IPS-18a (cell line): Measurements from ENCODE around the gene NEK9.
"Not testable (repeated sequence)": the region's sequence is repeated elsewhere in the genome, so short reads cannot be mapped to it uniquely, and the experiment has no call there.

ENCODE experiments used
- H3K27ac ChIP-seq: one replicate; pipeline ENCODE4 v1.5.1; 2013; ENCODE audit warnings: low read length
- H3K27me3 ChIP-seq: one replicate; pipeline ENCODE4 v1.6.1; 2013; ENCODE audit warnings: mild to moderate bottlenecking, low read length; ENCODE audit not compliant: control insufficient read depth, insufficient read depth
- H3K36me3 ChIP-seq: one replicate; pipeline ENCODE4 v1.6.1; 2013; ENCODE audit warnings: low read depth, low read length; ENCODE audit not compliant: control insufficient read depth
- H3K4me1 ChIP-seq: one replicate; pipeline ENCODE4 v1.6.1; 2013; ENCODE audit warnings: low read depth, low read length; ENCODE audit not compliant: control insufficient read depth
- H3K4me3 ChIP-seq: one replicate; pipeline ENCODE4 v1.5.1; 2013; ENCODE audit warnings: low read length
- H3K9ac ChIP-seq: one replicate; pipeline ENCODE4 v1.6.1; 2013; ENCODE audit warnings: mild to moderate bottlenecking, low read length, moderate library complexity
- H3K9me3 ChIP-seq: one replicate; pipeline ENCODE4 v1.6.1; 2013; ENCODE audit warnings: low read depth, low read length; ENCODE audit not compliant: control insufficient read depth

Gene NEK9

GRCh38 chr14:75077794-75078193 is 49.1 kb downstream of the NEK9 start:
- H3K9me3 ChIP-seq, result no peaks in the 10 kb centered on the region
- no peaks in the 10 kb centered on the region for H3K4me1 ChIP-seq
- H3K9ac ChIP-seq, result no peak overlapping the region
- no peak overlapping the region for H3K4me3 ChIP-seq
- H3K27me3 ChIP-seq, result no peaks in the 10 kb centered on the region
- no peak overlapping the region for H3K27ac ChIP-seq
- H3K36me3 ChIP-seq, result peaks cover 4% of the 10 kb centered on the region

GRCh38 chr14:75070383-75070782 is 56.5 kb downstream of the NEK9 start:
- Histone ChIP-seq H3K4me3 (no peak overlapping the region), H3K4me1 (no peaks in the 10 kb centered on the region), H3K9me3 (no peaks in the 10 kb centered on the region), H3K27me3 (no peaks in the 10 kb centered on the region), H3K27ac (no peak overlapping the region), H3K36me3 (no peaks in the 10 kb centered on the region), H3K9ac (no peak overlapping the region)

GRCh38 chr14:75069811-75070145 is 57.1 kb downstream of the NEK9 start:
- no peaks in the 10 kb centered on the region for H3K27me3 ChIP-seq
- H3K4me3 ChIP-seq, result peak overlapping the region; percentile 93

GRCh38 chr14:75069121-75069810 is 57.6 kb downstream of the NEK9 start, which contains the start of gene ZC2HC1C:
ZC2HC1C (plus strand) TSS chr14:75069641; CDS start chr14:75070574, 933 bp downstream.
- Histone ChIP-seq H3K9ac (peak within 1 kb of the TSS; percentile 96), H3K9me3 (no peaks in the 10 kb centered on the region), H3K4me1 (no peaks in the 10 kb centered on the region), H3K4me3 (peak within 1 kb of the TSS; percentile 93), H3K27ac (peak within 1 kb of the TSS; percentile 89), H3K36me3 (no peaks in the 10 kb centered on the region), H3K27me3 (no peaks in the 10 kb centered on the region)

More at GRCh38 chr14:75069811-75070145, 57.1 kb downstream of the NEK9 start:
- peak overlapping the region; percentile 14 for H3K27ac ChIP-seq
- H3K9me3 ChIP-seq, result no peaks in the 10 kb centered on the region
- no peaks in the 10 kb centered on the region for H3K36me3 ChIP-seq
- peak overlapping the region; percentile 96 for H3K9ac ChIP-seq
- H3K4me1 ChIP-seq, result no peaks in the 10 kb centered on the region

GRCh38 chr14:75068294-75069120 is 58.3 kb downstream of the NEK9 start:
- H3K27me3 ChIP-seq, result no peaks in the 10 kb centered on the region
- H3K9me3 ChIP-seq, result no peaks in the 10 kb centered on the region
- peak overlapping the region; percentile 96 for H3K9ac ChIP-seq
- no peaks in the 10 kb centered on the region for H3K36me3 ChIP-seq
- H3K4me3 ChIP-seq, result peak overlapping the region; percentile 93
- H3K27ac ChIP-seq, result peak overlapping the region; percentile 89
- H3K4me1 ChIP-seq, result no peaks in the 10 kb centered on the region

GRCh38 chr14:75067765-75068164 is 59.1 kb downstream of the NEK9 start:
- peak overlapping the region; percentile 93 for H3K4me3 ChIP-seq
- not testable (repeated sequence) for H3K9ac ChIP-seq, H3K27me3 ChIP-seq, H3K9me3 ChIP-seq, H3K4me1 ChIP-seq, H3K36me3 ChIP-seq, H3K27ac ChIP-seq

GRCh38 chr14:75067212-75067611 is 59.6 kb downstream of the NEK9 start:
- H3K4me3 ChIP-seq, result no peak overlapping the region
- H3K36me3 ChIP-seq, result no peaks in the 10 kb centered on the region
- no peak overlapping the region for H3K9ac ChIP-seq
- H3K4me1 ChIP-seq, result no peaks in the 10 kb centered on the region
- H3K9me3 ChIP-seq, result no peaks in the 10 kb centered on the region
- no peaks in the 10 kb centered on the region for H3K27me3 ChIP-seq
- no peak overlapping the region for H3K27ac ChIP-seq

- H3K36me3 ChIP-seq, result no peaks in the 10 kb centered on the region
- H3K9ac ChIP-seq, result no peak overlapping the region
- no peaks in the 10 kb centered on the region for H3K9me3 ChIP-seq
- no peak overlapping the region for H3K4me3 ChIP-seq
- H3K4me1 ChIP-seq, result no peaks in the 10 kb centered on the region
- no peak overlapping the region for H3K27ac ChIP-seq
- H3K27me3 ChIP-seq, result no peaks in the 10 kb centered on the region
Observed at GRCh38 chr14:75066691-75067090, 60.2 kb downstream of the NEK9 start.

GRCh38 chr14:75064205-75064567 is 62.7 kb downstream of the NEK9 start:
- H3K27me3 ChIP-seq, result no peaks in the 10 kb centered on the region
- peaks cover 7% of the 10 kb centered on the region for H3K36me3 ChIP-seq
- H3K4me3 ChIP-seq, result peak overlapping the region; percentile 81
- H3K9me3 ChIP-seq, result no peaks in the 10 kb centered on the region
- no peak overlapping the region for H3K27ac ChIP-seq
- no peak overlapping the region for H3K9ac ChIP-seq
- no peaks in the 10 kb centered on the region for H3K4me1 ChIP-seq

GRCh38 chr14:75063491-75064204 is 63.2 kb downstream of the NEK9 start, which contains the start of gene ACYP1:
ACYP1 (minus strand) TSS chr14:75064024; CDS start chr14:75063553, 471 bp downstream.
- Histone ChIP-seq H3K36me3 (peaks cover 7% of the 10 kb centered on the region), H3K4me3 (peak within 1 kb of the TSS; percentile 81), H3K27me3 (no peaks in the 10 kb centered on the region), H3K9ac (peak within 1 kb of the TSS; percentile 58), H3K27ac (no peak within 1 kb of the TSS), H3K9me3 (no peaks in the 10 kb centered on the region), H3K4me1 (no peaks in the 10 kb centered on the region)

GRCh38 chr14:75063013-75063412 is 63.8 kb downstream of the NEK9 start:
- Histone ChIP-seq H3K4me3 (peak overlapping the region; percentile 81), H3K27me3 (no peaks in the 10 kb centered on the region), H3K4me1 (no peaks in the 10 kb centered on the region), H3K9me3 (no peaks in the 10 kb centered on the region), H3K36me3 (peaks cover 7% of the 10 kb centered on the region), H3K27ac (no peak overlapping the region), H3K9ac (peak overlapping the region; percentile 58)
